ENCODE measurements around the gene LRCH1. TPM values are rescaled to one million over a fixed set of nuclear protein-coding genes. Genes with fewer than 3 reads are reported as not detected.

The LRCH1 gene
- total and polyA plus RNA-seq, 10 of the 15 experiments (the other 5 are each of a cell fraction or from before 2014, with no cell fraction given) = 5.3 to 48.9 (median 14.4) TPM

GRCh38 chr13:46617229-46617721, 64.3 kb downstream of the LRCH1 start (continued):
- TF ChIP-seq ZBTB40 (IDR thresholded peaks at IDR 0.05; ENCODE audit: borderline replicate concordance) = no peak
- no peak for TF ChIP-seq SMARCA5 (IDR thresholded peaks at IDR 0.05)
- TF ChIP-seq KAT2A (conservative IDR thresholded peaks at IDR 0.05; ENCODE audit: control insufficient read depth, low read depth, low read length) = no peak

- Histone ChIP-seq H3K36me3 (ENCODE audit: control insufficient read depth in 2 of 2, insufficient read depth in 2 of 2, low read length in 1 of 2) (no peaks in the 10 kb centered on the region; a peak in 1 of 4 replicates), H3K27me3 (replicated peaks in 1 of 2; ENCODE audit: control insufficient read depth in 2 of 2, insufficient read depth in 2 of 2, low read length in 1 of 2) (no peaks in the 10 kb centered on the region), H3K9ac (ENCODE audit: control insufficient read depth, insufficient read depth, low read length) (no peak overlapping the region), H3K79me2 (ENCODE audit: control insufficient read depth, insufficient read depth, low read length) (peaks cover 93% of the 10 kb centered on the region), H3K4me2 (ENCODE audit: control insufficient read depth, insufficient read depth) (peak overlapping the region; percentile 47), H3K4me1 (ENCODE audit: control insufficient read depth, insufficient read depth, low read length) (peaks cover 55% of the 10 kb centered on the region), H3K27ac (ENCODE audit: control insufficient read depth, insufficient read depth) (peak overlapping the region; percentile 66; the same call in 1 of the 2 replicates), H2AFZ (ENCODE audit: control insufficient read depth, low read depth, low read length) (no peak overlapping the region), H3K4me3 (no peak overlapping the region), H4K20me1 (ENCODE audit: control insufficient read depth, insufficient read depth) (no peaks in the 10 kb centered on the region), H3K9me3 (replicated peaks; ENCODE audit: control insufficient read depth, insufficient read depth, low read length) (no peaks in the 10 kb centered on the region; the same call in 1 of the 3 replicates)
- POLR2A ChIA-PET = interaction anchor here (0.7 to 1.5 kb wide), 4 partner anchors 9 to 62 kb away, joined by 3 to 4 read pairs (median 3); no protein-coding TSS in a partner anchor
- intact Hi-C loops (cut with micrococcal nuclease; ENCODE audit: unreplicated experiment) (no loop called here), in situ Hi-C loops (cut with MboI) (no loop called here)
- FAIRE-seq = no peak
- SMC1A ChIA-PET (ENCODE audit: uncharacterized antibody, unreplicated experiment) = interaction anchor here (1.0 to 9.0 kb wide), 12 partner anchors 9 to 103 kb away, joined by 3 to 170 read pairs (median 8); no protein-coding TSS in a partner anchor
- DNase-seq (ENCODE audit: low read depth, low spot score) = no peak
- RAD21 ChIA-PET (ENCODE audit: unreplicated experiment) = interaction anchor here (1.4 kb wide), 1 partner anchor 51 kb away, joined by 3 read pairs; no protein-coding TSS in a partner anchor
- TF ChIP-seq ZBTB40 (IDR thresholded peaks at IDR 0.05; ENCODE audit: borderline replicate concordance) = no peak
- peak; percentile 52; the same call in 1 of the 2 replicates for TF ChIP-seq PAX5 (IDR thresholded peaks at IDR 0.05; ENCODE audit: borderline replicate concordance, low read depth, low read length)
- WGBS (ENCODE audit: insufficient coverage, insufficient replicate concordance, low lambda C conversion rate, missing lambda C conversion rate) = 61% methylated on average over 5 of the region's 5 CpGs
- peak; percentile 6; the same call in 2 of the 3 replicates for ATAC-seq
- no TSS peak for BruUV-seq (replicated peaks)
- CTCF ChIA-PET = interaction anchor here (1.4 to 4.8 kb wide), 5 partner anchors 8 to 16 kb away, joined by 3 to 39 read pairs (median 5); no protein-coding TSS in a partner anchor
Observed at GRCh38 chr13:46617885-46618284, 64.9 kb downstream of the LRCH1 start.

All from GM12878 (cell line).